GM18517 (cell line): Measurements from ENCODE around the gene PKD1L1.

Source experiments
- ATAC-seq: cut with Tn5 transposase; IDR thresholded peaks from one replicate; pipeline ENCODE4 v1.9.1; 2021; ENCODE audit warnings: mild to moderate bottlenecking, moderate library complexity; ENCODE audit not compliant: unreplicated experiment

Gene PKD1L1

GRCh38 chr7:47884675-47885074 is 63.6 kb downstream of the PKD1L1 start:
- ATAC-seq = no peak

GRCh38 chr7:47882635-47883034 is 65.6 kb downstream of the PKD1L1 start:
- no peak for ATAC-seq

DNA sequence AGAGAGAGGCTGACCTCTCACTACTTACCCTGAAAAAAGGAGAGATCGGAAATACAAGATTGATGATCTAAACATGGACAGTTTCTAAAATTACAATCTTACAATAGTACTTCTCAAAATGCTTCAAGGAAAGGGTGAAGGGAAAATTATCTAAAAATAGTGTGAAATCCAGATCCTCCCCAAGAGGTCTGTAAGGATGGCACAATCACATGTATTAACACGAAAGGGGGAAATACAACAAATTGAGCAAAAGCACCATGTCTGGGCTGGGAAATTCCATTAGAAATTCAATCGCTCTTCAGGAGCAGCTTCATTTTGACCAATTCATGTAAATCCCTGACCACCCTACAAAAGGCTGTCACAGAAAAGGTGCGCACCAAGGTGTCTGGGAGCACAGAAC is 67.0 kb downstream of the PKD1L1 start:
- ATAC-seq = no peak

DNA sequence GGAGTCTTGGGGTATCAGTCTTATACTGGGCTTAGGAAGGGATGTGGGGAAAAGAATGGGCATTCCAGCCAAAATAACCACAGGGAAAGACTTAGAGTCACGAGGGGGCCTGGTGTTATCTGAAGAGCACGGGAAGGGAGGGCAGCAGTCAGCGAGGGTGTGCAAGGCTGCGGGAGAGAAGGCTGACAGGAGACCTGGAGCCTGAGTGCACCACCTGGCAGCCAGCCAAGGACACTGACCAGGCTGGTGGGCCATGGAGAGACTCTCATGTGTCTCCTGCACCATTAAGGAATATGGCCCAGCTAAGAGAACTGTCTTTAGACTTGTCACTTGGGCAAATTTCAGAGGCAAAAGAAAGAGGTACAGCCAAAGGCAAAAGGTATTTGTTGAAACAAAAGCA is 69.6 kb downstream of the PKD1L1 start:
- no peak for ATAC-seq

DNA sequence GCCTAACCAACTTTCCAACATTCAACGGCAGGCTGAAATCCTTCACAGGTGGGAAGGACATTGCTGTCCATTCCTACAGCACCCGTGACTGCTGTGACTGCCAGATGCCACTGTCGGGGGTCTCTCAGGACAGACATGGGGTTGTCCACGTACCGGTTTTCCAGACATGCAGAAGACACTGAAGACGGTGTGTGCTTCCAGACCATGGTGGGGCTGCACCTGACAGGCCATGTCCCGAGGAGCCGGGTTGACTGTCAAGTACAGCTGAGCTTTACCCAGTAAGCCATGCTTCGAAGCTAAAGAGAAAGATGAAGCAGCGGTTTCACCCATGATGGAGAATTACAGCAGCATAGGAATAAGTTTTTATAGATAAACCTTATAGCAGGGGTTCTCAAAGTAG is 70.9 kb downstream of the PKD1L1 start:
- ATAC-seq = no peak

DNA sequence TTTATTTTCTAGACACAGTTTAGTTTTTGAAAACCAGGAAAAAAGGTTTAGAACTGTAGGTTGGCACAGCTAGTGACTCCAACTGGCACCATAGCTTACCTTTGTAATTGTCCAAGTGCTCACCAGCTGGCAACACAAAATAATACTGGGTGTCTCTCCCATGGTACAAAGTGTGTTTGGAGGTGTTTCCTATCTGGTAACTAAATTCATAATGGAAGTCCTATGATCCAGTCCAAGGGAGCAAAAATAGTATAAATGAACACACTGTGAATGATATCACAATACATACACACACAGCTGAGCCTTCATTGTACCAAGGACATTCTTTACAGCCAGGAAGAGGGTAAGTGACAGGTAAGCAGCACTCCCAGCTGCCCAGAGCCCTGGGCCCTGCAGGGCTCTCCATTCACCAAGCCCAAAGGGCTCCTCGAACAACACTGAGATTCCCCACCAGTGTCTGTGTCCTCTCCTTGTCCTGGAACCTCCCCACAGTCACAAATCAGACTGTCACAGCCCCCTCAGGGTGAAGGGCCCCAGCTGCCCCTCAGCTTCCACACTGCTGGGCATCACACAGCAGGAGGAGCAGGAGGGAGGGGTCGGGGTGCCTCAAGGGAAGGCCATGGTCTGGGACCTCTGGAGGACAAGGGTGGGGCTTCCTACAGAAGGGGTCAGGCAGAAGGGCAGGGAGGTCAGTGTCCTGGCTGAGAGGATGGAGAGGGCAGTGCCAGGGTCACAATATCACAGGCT is 72.1 kb downstream of the PKD1L1 start:
- ATAC-seq = no peak

DNA sequence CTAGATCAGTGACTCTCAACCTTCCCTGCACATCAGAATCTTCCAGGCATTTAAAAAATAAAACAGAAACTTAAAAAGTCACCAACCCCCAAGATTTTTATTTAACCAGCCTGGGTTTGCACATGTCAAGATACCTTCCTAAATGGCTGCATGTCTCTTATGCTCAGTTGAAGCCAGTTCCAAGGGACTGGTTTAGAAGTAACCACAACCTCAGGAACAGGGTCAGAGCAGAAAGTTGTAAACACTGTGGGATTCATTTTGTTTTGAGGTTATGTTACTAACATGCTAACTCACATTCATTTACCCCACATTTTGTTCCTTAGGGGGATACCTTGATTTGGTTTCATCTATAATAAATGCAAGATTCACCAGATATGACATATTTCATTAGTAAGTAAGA is 72.9 kb downstream of the PKD1L1 start:
- no peak for ATAC-seq

DNA sequence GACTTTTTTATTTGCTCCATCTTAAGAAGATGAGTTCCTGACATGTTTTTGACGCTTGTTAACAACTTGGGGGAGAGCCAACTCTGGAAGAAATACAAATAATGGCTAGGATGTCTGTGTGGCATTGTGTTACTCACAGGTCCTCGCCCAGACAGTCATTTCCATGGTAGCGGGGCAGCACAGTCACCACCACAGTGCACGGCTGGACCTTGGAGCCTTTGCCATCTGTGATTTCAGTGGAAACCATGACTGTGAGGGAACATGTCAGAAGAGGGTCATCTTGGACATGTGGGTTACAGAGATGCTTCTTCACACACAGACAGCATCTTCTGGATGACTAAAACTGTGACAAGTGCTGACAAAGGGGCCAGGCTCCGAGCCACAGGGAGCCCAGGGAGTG is 74.5 kb downstream of the PKD1L1 start:
- ATAC-seq = no peak

DNA sequence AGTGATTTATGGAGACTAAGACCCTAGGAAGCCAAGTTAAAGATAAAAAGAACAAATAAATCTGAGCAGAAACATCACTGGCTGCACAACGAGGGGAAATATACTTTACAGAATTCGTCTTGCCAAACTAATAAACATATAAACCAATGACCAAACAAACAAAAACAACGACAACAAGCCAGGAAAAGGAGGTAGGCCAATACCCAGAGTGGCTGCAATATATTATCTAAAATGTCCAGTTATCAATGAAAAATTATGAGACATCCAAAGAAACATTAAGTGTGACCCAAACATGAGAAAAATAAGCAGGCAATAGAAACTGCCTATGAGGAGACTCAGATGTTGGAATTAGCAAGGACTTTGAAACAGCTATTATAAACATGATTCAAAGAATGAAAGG is 81.0 kb downstream of the PKD1L1 start:
- no peak for ATAC-seq

DNA sequence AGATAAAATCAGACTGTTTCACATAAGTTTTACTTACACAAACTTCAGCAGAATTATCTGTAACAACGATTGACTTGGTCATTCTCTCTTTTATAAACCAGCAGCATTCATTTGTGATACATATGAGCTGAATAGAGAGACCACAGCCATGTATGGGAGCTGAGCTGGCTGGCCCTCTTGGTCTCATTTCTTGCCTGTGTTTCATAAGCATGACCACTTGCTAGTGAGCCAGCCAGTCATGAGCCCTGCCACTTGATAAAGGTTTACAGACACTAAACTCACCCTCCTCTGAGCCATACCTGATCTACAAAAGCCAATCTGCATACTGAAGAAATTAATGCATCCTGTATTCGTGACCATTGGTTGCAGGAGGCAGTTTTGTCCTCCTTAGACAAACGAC is 82.1 kb downstream of the PKD1L1 start:
- no peak for ATAC-seq

DNA sequence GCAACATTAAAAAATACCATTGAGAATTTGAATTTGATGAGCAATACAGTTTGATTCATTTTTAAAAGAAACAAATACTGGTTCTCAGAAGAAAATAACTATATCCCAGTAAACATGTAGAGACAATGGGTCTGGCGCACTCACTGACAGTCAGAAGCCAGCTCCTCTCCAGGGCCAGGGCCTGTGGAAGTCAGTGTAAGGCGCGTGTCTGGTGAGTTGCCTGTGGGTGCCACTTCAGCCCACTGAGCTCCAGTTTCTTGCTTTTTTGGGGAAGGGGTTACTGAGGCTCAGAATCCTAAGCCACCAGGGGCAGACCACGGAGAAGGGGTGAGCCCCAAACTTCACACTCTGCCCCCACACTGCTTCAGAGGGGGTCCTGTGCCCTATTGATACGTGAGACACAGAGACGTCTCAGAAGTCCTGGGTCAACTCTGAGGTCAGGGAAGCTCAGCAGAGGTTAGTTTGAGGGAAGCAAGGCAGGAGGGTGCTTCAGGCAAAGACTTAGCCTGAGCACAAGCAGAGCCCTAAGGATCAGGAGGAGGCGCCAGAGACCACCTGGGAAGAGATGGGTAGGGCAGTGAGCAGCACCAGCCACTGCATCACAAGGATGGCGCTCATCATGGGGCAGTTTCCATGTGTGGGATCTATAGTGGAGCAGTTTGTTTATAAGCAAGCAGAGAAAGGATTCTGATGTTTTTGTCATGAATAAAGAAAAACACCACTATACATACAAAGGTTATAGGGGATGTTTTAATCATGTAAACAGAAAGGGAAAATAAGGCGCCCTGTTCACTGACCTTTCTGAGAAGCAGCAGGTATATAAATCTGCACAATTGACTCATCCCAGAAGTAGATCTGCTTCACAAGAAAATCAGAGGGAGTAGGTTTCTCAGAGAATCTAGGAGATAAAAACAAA is 95.7 kb downstream of the PKD1L1 start:
- no peak for ATAC-seq

DNA sequence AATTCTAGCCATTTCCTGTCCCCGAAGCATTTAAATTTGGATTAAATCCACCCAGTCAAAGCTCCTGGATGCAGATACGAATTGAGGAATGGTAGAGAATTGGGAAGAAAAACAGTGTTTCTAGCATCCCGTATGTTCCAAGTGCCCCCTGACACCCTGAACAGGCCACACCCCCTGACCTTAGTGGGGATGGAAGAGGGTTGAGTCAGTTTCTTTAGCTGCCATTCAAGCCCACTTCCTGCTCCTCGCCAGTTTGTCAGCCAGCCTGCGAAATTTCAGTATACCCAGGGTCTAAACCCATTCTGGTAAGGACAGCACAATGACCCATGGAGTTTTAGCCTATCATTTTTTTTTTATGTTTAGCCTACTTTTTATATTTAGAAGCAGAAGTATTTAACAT is 101.1 kb downstream of the PKD1L1 start:
- ATAC-seq = no peak

- no peak for ATAC-seq
Measured at GRCh38 chr7:47846138-47846836, 102.0 kb downstream of the PKD1L1 start.

DNA sequence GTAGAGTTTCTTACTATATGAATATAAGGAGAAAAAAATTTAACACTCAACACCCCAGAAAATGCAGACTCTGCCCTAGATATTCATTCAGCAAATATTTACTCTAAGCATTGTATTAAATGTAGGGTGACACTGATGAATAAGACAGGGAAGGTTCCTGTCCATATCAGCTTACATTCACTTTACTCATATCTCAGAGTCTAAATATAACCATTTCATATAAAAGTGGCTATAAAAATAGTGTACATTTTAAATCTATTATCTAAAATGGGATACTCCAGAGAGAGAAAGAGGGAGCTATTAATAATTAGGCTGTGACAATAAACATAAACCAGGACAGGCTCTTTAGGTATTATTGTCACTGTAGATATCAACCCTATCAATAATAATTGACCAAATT is 104.0 kb downstream of the PKD1L1 start:
- ATAC-seq = no peak

GRCh38 chr7:47843291-47843690 is 105.0 kb downstream of the PKD1L1 start:
- ATAC-seq = no peak

GRCh38 chr7:47839381-47839780 is 108.9 kb downstream of the PKD1L1 start:
- no peak for ATAC-seq

DNA sequence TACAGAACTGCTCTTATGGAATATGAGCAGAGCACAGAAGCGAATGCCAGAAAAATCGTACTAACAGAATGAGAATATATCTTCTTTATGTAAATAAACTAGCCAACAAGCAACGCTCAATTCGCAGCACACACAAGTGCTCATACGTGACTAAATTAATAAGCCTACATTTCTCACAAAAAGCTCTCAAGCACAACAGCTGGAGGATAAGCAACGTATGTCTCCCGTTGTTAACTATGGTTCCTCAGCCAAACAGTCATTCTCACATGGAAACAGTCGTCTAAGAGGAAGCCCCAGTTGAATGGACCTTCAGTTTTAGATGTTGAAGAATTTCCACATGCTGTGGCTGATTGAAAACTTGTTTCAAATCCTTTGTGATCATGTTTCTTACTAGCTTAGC is 110.4 kb downstream of the PKD1L1 start:
- no peak for ATAC-seq

GRCh38 chr7:47836503-47837202 is 111.6 kb downstream of the PKD1L1 start:
- ATAC-seq = no peak

GRCh38 chr7:47836080-47836479 is 112.2 kb downstream of the PKD1L1 start:
- ATAC-seq = no peak

DNA sequence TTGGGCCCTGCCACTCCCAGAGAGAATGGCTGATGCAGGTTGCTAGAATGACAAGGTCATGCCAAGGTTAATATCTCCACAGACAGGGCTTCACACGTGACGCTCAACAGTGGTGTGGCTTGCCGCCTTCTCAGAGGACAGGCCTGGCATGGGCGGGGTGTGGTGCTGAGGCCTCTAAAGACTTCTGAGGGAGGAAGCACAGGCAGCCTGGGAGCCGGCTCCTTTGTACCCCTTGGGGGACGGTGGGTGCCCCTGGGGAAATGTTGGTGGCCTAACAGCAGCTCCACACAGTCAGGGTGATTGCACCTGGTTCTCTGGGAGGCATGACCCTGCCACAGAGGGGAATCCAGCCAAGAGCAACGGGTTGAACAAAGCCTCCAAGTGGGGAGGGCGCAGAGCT is 115.1 kb downstream of the PKD1L1 start:
- ATAC-seq = no peak

DNA sequence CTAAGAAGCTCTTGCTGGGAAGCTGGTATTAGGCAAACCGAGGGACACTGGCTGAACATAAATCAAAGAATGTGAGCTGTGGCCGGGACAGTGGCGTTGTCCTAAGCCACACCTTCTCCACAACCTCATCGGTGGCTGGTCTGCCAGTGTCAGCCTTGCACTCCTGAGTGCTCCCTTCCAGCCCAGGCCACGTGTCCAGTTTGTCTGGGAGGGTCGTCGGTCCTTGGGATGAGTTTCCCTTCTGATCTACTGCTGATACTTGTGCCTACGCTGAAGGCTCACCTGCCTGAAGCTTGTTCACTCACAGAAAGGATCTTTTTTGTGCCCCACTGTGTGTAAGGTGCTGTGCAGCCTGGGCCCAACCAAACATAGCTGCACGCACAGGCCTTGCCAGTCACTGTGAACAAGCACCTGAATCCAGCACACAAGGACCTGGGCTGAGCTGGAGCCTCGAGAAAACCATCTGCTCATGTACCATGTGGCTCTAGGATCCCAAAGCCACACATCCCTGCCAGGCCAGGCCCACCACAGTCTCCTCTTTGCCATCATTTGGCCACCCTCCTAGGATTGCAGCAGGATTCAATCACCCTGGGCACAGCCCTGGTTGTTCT is 116.1 kb downstream of the PKD1L1 start:
- no peak for ATAC-seq
